Frontal cortex (tissue), 4 donors: Measurements from ENCODE around the gene CEP295NL. TPM values are rescaled to one million over a fixed set of nuclear protein-coding genes. Genes with fewer than 3 reads are reported as not detected.
"Not testable (repeated sequence)": the region's sequence is repeated elsewhere in the genome, so short reads cannot be mapped to it uniquely, and the experiment has no call there.

Source experiments
- DNase-seq, 2 donors: peaks; one replicate each; pipeline ENCODE4 v3.0.0; 2012; ENCODE audit warnings: low spot score in 2 of 2
- FAIRE-seq: peaks from 2 replicates; lab custom pipeline; 2012; peaks lifted over from hg19 to GRCh38; lab: Jason Lieb, UNC
- total RNA-seq: library from RNA; depleted of rRNA; stranded (reverse); fragments of >200 nt; gene quantifications from one replicate; pipeline ENCODE4 v1.2.3, GENCODE V29; 2014
- donor health status: control.
- donor health status: control.
- donor health status: control.

The CEP295NL gene
- total RNA-seq, 1 donor from 2014 or later: 1.2 TPM

DNA sequence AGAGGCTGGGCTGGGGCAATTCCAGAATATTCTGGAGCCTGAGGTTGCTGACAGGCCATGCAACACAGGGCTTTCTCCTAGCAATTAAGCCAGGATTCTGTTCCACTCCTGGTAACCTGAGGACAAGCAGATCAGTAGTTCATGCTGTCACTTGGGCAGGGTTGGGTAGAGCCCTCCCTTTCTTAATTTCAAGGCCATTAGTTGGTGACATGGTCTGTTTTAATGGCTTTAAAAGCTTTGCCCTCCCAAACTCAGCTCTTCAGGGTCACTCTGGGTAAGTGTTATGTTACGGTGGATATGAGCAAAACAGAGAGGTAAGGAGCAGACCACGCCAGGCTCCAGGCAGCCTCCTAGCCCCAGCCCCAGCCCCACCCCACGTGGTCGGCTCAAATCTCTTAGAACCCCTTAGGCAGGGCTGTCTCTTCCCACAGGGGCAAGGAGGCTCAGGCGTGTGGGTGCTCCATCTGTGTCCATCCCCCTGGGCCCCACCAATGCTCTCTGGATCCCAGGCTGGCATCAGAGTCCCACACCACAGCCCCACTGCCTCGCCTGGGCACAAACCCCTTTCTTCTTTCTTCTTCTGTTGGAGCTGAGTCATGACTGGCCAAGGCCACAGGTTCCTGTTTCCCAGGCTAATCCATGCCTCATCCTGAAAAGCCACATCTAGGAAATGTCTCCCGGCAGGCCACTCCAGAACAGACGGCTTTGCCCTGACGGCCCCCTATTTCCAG is 27.5 kb downstream of the CEP295NL start:
- FAIRE-seq: no peak
- DNase-seq: no peak

DNA sequence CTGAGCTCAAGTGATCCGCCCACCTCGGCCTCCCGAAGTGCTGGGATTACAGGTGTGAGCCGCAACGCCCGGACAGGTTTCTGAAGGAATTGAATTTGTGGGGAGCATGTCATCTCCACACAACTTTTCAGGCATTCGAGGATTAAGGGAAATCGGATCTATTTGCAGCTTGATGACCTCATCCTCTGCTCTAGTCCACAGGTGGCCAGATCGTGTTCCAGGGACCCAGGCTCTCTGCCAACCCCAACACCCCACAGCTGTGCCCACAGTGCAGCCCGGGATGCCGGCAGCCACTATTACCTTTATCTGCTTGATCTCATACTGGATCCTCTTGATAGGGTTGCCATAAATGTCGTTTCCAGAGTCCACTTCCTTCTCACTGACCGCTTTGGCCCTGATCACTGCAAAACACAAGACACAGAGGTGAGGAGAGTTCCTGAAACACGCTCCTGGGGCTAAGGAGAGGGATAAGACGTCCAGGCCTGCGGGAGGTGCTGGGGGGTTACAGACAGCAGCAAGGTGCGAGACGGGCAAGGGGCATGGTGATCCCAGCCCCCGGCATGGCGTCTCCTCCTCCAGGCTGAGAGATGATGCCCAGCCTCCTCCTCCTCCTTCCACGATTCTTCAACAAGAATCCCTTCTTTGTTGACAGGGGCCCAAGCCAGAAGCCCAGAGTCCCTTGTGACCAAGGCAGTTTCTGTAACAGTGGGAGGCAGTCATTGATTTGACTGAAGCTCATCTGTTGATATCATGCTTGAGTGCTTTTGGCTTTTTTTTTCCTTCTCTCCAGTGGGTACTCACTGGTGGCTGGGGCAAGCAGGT is 29.3 kb downstream of the CEP295NL start:
- DNase-seq: no peak
- no peak for FAIRE-seq

- FAIRE-seq: no peak
- no peak for DNase-seq
These were observed 30.5 kb downstream of the CEP295NL start for GRCh38 chr17:78872486-78872885.

DNA sequence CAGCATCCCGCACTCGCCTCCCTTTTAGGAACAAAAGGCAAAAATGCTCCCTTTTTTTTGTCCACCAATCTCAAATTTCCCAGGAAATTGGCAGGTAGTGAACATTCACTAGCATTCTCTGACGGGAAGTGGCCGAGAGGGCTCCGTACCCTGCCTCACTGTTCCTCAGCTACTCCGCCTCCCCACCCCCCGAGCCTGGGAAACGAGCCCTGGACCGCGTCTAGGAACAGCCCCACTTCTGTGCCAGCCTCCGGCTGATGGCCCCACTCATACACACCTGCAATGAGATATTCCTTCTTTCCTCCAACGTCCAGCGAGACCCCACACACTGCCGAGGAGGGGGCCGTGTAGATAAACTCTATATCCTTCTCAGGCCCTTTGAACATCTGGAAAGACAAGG is 32.4 kb downstream of the CEP295NL start:
- no peak for DNase-seq
- no peak for FAIRE-seq

DNA sequence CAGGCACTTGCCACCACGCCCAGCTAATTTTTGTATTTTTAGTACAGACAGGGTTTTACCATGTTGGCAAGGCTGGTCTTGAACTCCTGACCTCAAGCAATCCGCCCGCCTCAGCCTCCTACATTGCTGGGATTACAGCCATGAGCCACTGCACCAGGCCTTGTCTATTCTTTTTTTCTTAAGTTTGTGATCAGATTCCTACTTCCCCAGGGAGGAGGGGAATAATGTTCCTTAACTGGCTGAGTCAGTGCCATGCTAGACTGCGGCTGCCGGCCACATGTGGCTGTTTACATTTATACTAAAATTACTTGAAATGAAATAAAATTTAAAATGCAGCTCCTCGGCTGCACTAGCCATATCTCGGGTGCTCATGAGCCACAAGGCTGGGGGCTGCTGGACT is 34.6 kb downstream of the CEP295NL start:
- DNase-seq (no peak), FAIRE-seq (no peak)

- DNase-seq, FAIRE-seq: not testable (repeated sequence)
These were observed 36.0 kb downstream of the CEP295NL start for GRCh38 chr17:78867046-78867445.

DNA sequence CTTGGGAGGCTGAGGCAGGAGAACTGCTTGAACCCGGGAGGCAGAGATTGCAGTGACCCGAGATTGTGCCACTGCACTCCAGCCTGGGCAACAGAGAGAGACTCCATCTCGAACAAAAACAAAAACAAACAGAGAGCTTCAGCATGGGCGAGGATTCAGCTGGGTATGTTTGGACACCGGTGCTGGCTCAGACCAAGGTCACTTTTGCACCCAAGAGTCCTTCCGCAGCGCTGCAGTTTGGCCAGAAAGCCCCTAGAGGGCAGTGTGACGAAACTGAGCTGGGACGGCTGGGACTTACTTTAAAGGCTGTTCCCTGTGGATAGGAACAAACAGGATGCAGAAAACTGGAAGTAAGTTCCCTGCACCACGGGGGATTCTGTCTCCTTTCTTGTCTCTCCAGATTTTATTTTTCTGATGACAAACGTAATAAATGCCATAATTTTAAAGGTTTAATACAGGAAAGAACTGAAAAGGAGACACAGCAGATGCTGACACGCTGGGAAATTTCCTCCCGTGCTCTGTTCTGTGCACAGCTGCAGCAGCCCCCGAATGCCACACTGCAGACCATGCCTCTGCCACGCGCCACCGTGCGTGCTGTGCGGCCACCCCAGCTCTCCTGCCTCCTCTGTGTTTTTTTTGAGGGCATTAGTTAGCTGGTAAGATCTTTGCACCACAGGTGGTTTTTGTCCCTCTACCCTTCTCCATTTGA is 37.2 kb downstream of the CEP295NL start:
- FAIRE-seq: no peak

DNA sequence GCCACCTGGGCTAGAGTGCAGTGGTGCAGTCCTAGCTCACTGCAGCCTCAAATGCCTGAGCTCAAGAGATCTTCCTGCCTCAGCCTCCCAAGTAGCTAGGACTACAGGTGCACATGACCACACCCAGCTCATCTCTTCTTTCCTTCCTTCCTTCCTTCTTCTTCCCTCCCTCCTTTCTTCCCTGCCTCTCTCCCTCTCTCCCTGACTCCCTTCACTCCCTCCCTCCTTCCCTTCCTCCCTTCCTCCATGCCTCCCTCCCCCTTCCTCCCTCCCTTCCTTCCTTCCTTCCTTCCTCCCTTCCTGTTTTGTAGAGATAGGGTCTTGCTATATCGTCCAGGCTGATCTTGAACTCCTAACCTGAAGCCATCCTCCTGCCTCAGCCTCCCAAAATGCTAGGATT is 38.9 kb downstream of the CEP295NL start:
- DNase-seq: no peak
- FAIRE-seq: no peak

More for the DNA sequence above, 37.2 kb downstream of the CEP295NL start:
- peak in 1 of 2 donors; percentile 69 for DNase-seq

- FAIRE-seq (no peak), DNase-seq (no peak)
These were observed 40.7 kb downstream of the CEP295NL start for GRCh38 chr17:78862073-78863023.

- FAIRE-seq: no peak
- DNase-seq: no peak
These were observed 41.8 kb downstream of the CEP295NL start for GRCh38 chr17:78861229-78861628.

DNA sequence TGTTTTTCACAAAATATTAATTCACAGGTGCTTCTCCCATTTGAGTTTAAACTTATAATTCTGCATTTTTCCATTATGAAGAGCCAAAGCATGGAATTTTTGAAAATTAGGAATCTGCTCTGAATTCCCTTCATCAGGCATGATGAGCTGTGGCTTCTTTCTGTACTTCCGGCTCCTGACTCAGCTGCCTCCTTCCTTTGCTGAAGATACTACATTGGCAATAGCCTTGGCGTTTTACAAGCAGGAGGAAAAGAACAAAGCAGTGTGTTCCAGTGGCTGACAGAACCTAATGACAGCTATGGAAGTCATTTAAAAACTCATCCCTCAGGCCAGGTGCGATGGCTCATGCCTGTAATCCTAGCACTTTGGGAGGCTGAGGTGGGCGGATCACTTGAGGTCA is 44.0 kb downstream of the CEP295NL start:
- no peak for DNase-seq
- FAIRE-seq: no peak

DNA sequence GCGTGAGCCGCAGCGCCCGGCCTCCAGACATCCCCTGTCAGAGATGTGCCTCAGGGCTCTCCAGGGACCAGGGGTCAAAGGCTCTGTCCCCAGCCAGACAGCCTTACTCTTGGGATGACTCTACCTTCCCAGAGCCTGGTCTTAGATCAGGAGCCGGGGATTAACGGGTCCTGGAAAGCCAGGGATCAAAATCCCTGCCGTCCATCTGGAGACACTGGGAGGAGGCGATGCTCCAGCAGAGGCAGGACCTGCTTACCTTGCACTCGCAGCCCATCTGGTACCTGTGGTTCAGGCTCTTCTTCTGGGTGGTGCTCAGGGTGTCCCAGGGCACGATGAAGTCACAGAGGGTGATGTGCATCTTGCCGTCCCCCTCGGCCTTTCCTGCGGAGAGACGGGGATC is 45.7 kb downstream of the CEP295NL start:
- FAIRE-seq: no peak
- no peak for DNase-seq

GRCh38 chr17:78855561-78856165 is 47.3 kb downstream of the CEP295NL start:
- DNase-seq (no peak), FAIRE-seq (no peak)

DNA sequence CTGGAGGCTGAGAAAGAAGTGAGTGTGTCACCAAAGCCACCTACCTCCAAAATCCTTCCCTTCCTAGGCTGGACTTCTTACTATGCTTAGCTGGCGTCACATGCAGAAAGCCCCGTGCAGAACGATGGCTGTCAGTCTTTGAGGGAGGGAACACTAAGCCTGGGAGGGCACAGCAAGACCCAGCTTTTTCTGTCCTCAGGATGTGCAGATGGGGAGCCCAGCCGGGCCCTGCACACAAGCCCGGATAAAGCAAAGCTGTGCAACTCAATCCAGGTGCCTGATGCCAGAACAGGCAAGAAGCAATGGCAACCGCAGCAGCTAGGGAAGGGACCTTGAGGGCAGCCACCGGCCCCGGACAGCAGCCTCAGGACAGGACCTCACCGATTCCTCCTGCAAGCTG is 48.5 kb downstream of the CEP295NL start:
- DNase-seq (no peak), FAIRE-seq (no peak)

GRCh38 chr17:78853926-78854394 is 49.0 kb downstream of the CEP295NL start:
- DNase-seq (no peak), FAIRE-seq (no peak)

- FAIRE-seq: no peak
- no peak for DNase-seq
These were observed 50.3 kb downstream of the CEP295NL start for GRCh38 chr17:78852709-78853121.

DNA sequence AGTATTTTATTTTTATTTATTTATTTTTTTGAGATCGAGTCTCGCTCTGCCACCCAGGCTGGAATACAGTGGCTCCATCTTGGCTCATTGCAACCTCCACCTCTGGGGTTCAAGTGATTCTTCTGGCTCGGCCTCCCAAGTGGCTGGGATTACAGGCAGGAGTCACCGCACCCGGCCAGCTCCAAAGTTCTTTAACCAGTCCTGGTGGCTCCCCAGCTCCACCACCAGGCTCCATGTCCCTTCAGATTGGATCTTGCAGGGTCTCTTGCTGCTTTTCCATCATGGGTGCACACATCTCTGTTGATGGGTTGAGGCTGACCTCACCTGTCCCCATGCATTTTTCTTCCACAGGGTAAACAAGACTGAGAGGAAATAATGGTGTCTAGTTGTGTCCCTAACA is 54.0 kb downstream of the CEP295NL start:
- DNase-seq (no peak), FAIRE-seq (no peak)

GRCh38 chr17:78847052-78847451 is 55.9 kb downstream of the CEP295NL start:
- FAIRE-seq (peak; percentile 44), DNase-seq (no peak)
